Uterus (tissue), 2 donors: Measurements from ENCODE around the gene JMJD6.

ENCODE experiments used
- POLR2A ChIP-seq, 2 donors: fragments of 450-650 bp; IDR thresholded peaks; one replicate each; pipeline ENCODE4 v1.6.1; 2016; ENCODE audit warnings: antibody characterized with exemption in 2 of 2, mild to moderate bottlenecking in 1 of 2, moderate library complexity in 1 of 2
- TF ChIP-seq, protein P1 (sequence below), 4 experiments: fragments of 200-600 bp in 2 of 4; fragments of 450-650 bp in 2 of 4; sonication (generic) in 2 of 4; IDR thresholded peaks; one replicate each; pipeline ENCODE4 v1.5.1; 2016 to 2019; ENCODE audit warnings: antibody characterized with exemption in 4 of 4, mild to moderate bottlenecking in 2 of 4, moderate library complexity in 1 of 4

DNA sequence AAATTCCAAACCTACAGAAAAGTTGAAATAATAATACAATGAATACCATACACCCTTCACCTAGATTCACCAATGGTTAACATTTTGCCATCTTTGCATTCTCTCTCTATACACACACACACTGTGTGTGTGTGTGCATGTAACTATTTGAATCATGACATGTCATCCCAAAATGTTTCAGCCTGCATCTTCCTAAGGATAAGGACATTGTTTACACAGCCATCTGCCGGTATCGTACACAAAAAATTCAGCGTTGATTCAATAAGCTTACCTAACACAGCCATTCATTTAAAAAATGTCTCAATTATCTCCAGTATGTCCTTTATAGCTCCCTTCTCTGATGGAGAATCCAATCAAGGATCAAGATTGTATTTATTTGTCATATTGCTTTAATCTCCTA, 19.6 kb downstream of the JMJD6 start:
- TF ChIP-seq, protein P1, sequence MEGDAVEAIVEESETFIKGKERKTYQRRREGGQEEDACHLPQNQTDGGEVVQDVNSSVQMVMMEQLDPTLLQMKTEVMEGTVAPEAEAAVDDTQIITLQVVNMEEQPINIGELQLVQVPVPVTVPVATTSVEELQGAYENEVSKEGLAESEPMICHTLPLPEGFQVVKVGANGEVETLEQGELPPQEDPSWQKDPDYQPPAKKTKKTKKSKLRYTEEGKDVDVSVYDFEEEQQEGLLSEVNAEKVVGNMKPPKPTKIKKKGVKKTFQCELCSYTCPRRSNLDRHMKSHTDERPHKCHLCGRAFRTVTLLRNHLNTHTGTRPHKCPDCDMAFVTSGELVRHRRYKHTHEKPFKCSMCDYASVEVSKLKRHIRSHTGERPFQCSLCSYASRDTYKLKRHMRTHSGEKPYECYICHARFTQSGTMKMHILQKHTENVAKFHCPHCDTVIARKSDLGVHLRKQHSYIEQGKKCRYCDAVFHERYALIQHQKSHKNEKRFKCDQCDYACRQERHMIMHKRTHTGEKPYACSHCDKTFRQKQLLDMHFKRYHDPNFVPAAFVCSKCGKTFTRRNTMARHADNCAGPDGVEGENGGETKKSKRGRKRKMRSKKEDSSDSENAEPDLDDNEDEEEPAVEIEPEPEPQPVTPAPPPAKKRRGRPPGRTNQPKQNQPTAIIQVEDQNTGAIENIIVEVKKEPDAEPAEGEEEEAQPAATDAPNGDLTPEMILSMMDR (IDR thresholded peaks at IDR 0.05), result no peak
- TF ChIP-seq POLR2A (IDR thresholded peaks at IDR 0.05), result no peak
